ENCODE results near the gene MMD. TPM values are rescaled to one million over a fixed set of nuclear protein-coding genes. Genes with fewer than 3 reads are reported as not detected.
A peak's percentile ranks its signal among the peaks of the same experiment; 100 is the strongest.
"Not testable (repeated sequence)": the region's sequence is repeated elsewhere in the genome, so short reads cannot be mapped to it uniquely, and the experiment has no call there.

Gene MMD
- total RNA-seq, result 8.9 TPM

GRCh38 chr17:55421179-55421934, at the start of gene MMD:
MMD (minus strand) TSS chr17:55421835; CDS start chr17:55421695, 140 bp downstream.
- DNase-seq (ENCODE audit: low spot score), result peak; percentile 53

- DNase-seq (ENCODE audit: low spot score), result no peak
Measured at GRCh38 chr17:55466671-55467070, 45.0 kb upstream of the MMD start.

- not testable (repeated sequence) for DNase-seq (ENCODE audit: low spot score)
Measured at GRCh38 chr17:55465771-55466170, 44.1 kb upstream of the MMD start.

GRCh38 chr17:55463600-55463999, 42.0 kb upstream of the MMD start:
- no peak for DNase-seq (ENCODE audit: low spot score)

GRCh38 chr17:55462711-55463110, 41.1 kb upstream of the MMD start:
- no peak for DNase-seq (ENCODE audit: low spot score)

GRCh38 chr17:55462234-55462633, 40.6 kb upstream of the MMD start:
- no peak for DNase-seq (ENCODE audit: low spot score)

GRCh38 chr17:55458978-55459377, 37.3 kb upstream of the MMD start:
- no peak for DNase-seq (ENCODE audit: low spot score)

- DNase-seq (ENCODE audit: low spot score), result no peak
Measured at GRCh38 chr17:55458287-55458900, 36.8 kb upstream of the MMD start.

- no peak for DNase-seq (ENCODE audit: low spot score)
Measured at GRCh38 chr17:55456307-55457240, 34.9 kb upstream of the MMD start.

GRCh38 chr17:55454906-55455474, 33.4 kb upstream of the MMD start:
- no peak for DNase-seq (ENCODE audit: low spot score)

GRCh38 chr17:55453839-55454557, 32.4 kb upstream of the MMD start:
- no peak for DNase-seq (ENCODE audit: low spot score)

- DNase-seq (ENCODE audit: low spot score), result peak; percentile 58
Measured at GRCh38 chr17:55452139-55452790, 30.6 kb upstream of the MMD start.

- DNase-seq (ENCODE audit: low spot score), result no peak
Measured at GRCh38 chr17:55451758-55452138, 30.1 kb upstream of the MMD start.

GRCh38 chr17:55451203-55451641, 29.6 kb upstream of the MMD start:
- no peak for DNase-seq (ENCODE audit: low spot score)

GRCh38 chr17:55450232-55450825, 28.7 kb upstream of the MMD start:
- DNase-seq (ENCODE audit: low spot score), result no peak

GRCh38 chr17:55448681-55449080, 27.0 kb upstream of the MMD start:
- no peak for DNase-seq (ENCODE audit: low spot score)

- no peak for DNase-seq (ENCODE audit: low spot score)
Measured at GRCh38 chr17:55446581-55447205, 25.1 kb upstream of the MMD start.

GRCh38 chr17:55446004-55446403, 24.4 kb upstream of the MMD start:
- not testable (repeated sequence) for DNase-seq (ENCODE audit: low spot score)

GRCh38 chr17:55444471-55445441, 23.1 kb upstream of the MMD start:
- DNase-seq (ENCODE audit: low spot score), result no peak
